ENCODE measurements around the gene TRIM65.

DNA sequence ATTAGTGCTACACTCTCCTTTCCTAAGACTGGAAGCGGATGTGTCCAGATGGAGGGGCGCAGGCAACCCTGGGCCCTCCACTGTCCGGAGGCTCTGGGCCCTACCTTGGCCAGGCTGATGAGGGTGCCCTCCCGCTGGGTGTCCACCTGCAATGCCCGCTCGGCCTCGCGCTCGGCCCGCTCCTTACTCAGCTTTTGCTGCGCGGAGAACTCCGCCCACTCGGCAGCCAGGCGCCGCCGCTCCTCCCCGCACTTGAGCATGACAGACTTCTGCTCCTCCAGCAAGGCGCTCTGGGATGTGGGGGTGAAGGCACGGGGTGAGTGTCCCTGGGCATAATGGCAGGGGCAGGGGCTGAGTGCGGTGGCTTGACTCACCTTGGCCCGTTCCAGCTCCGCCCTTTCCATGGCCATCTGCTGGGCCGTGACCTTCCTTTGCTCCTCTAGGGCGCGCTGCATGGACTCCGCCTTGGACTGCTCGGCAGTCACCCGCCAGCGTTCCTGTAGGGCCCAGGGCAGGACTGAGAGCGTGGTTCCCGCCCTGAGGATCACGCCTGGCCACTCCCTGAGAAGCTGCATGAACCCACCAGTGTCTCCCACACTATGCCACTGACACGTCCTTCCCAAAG lies 18.0 kb upstream of the TRIM65 start:
- TF ChIP-seq, protein P1, sequence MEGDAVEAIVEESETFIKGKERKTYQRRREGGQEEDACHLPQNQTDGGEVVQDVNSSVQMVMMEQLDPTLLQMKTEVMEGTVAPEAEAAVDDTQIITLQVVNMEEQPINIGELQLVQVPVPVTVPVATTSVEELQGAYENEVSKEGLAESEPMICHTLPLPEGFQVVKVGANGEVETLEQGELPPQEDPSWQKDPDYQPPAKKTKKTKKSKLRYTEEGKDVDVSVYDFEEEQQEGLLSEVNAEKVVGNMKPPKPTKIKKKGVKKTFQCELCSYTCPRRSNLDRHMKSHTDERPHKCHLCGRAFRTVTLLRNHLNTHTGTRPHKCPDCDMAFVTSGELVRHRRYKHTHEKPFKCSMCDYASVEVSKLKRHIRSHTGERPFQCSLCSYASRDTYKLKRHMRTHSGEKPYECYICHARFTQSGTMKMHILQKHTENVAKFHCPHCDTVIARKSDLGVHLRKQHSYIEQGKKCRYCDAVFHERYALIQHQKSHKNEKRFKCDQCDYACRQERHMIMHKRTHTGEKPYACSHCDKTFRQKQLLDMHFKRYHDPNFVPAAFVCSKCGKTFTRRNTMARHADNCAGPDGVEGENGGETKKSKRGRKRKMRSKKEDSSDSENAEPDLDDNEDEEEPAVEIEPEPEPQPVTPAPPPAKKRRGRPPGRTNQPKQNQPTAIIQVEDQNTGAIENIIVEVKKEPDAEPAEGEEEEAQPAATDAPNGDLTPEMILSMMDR (IDR thresholded peaks at IDR 0.05; ENCODE audit: low read length): no peak
- TF ChIP-seq EZH2 (optimal IDR thresholded peaks at IDR 0.05; ENCODE audit: low read depth, low read length): no peak
